HUES64 (cell line): Measurements from ENCODE around the gene EYS.
"Not testable (repeated sequence)": the region's sequence is repeated elsewhere in the genome, so short reads cannot be mapped to it uniquely, and the experiment has no call there.

Source experiments
- H3K27ac ChIP-seq: 2 replicates; pipeline ENCODE4 v1.7.0; 2013; ENCODE audit warnings: low read depth, low read length, inconsistent platforms
- H3K27me3 ChIP-seq: 2 replicates; pipeline ENCODE4 v1.6.1; 2013; ENCODE audit warnings: mild to moderate bottlenecking, low read length; ENCODE audit not compliant: insufficient read depth
- H3K36me3 ChIP-seq: 2 replicates; pipeline ENCODE4 v1.6.1; 2013; ENCODE audit warnings: mild to moderate bottlenecking, low read length; ENCODE audit not compliant: insufficient read depth
- H3K4me1 ChIP-seq: 2 replicates; pipeline ENCODE4 v1.6.1; 2013; ENCODE audit warnings: mild to moderate bottlenecking, low read length, moderate library complexity; ENCODE audit not compliant: insufficient read depth
- H3K4me3 ChIP-seq: 2 replicates; pipeline ENCODE4 v1.5.1; 2013; ENCODE audit warnings: mild to moderate bottlenecking, low read length, moderate library complexity
- H3K9ac ChIP-seq: 2 replicates; pipeline ENCODE4 v1.6.1; 2013; ENCODE audit warnings: mild to moderate bottlenecking, low read depth, low read length
- H3K9me3 ChIP-seq: 2 replicates; pipeline ENCODE4 v1.6.1; 2013; ENCODE audit warnings: low read depth, low read length; ENCODE audit not compliant: insufficient read depth
- WGBS: fragments of 150-250, 120-280 bp; methylation state at CpG from one replicate; pipeline ENCODE4 v1.1.7; 2013; ENCODE audit warnings: missing lambda C conversion rate; 5-methylcytosine and 5-hydroxymethylcytosine counted together

The EYS gene

DNA sequence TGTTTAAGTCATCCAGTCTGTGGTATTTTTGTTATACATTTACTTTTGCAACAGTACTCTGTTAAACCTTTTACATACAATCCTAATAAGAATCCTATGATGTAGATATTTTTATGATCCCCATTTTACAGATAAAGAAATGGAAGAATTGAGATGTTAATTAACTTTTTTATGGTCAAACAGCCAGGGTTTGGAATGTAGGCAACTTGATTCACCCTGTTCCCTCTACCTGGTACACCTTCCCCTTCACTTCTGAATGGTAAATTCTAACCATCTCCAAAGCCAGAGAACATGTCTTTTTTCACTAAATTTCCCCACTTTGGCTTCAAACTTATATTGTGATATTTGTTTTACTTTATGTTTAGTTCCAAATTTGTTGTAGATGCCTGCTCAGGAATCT, 1771.3 kb downstream of the EYS start:
- H3K36me3 ChIP-seq: no peaks in the 10 kb centered on the region
- H3K4me1 ChIP-seq: peaks cover 11% of the 10 kb centered on the region
- H3K4me3 ChIP-seq: no peak overlapping the region
- H3K27ac ChIP-seq: no peak overlapping the region
- H3K9ac ChIP-seq: no peak overlapping the region
- no peaks in the 10 kb centered on the region for H3K9me3 ChIP-seq
- H3K27me3 ChIP-seq: no peaks in the 10 kb centered on the region

DNA sequence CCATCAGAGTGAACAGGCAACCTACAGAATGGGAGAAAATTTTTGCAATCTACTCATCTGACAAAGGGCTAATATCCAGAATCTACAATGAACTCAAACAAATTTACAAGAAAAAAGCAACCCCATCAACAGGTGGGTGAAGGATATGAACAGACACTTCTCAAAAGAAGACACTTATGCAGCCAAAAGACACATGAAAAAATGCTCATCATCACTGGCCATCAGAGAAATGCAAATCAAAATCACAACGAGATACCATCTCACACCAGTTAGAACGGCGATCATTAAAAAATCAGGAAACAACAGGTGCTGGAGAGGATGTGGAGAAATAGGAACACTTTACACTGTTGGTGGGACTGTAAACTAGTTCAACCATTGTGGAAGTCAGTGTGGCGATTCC, 1773.1 kb downstream of the EYS start:
- not testable (repeated sequence) for H3K27ac ChIP-seq, H3K9ac ChIP-seq, H3K27me3 ChIP-seq, H3K9me3 ChIP-seq, H3K4me3 ChIP-seq, H3K36me3 ChIP-seq
- WGBS: 100% methylated on average over 1 of the region's 4 CpGs
- peaks cover 11% of the 10 kb centered on the region for H3K4me1 ChIP-seq

DNA sequence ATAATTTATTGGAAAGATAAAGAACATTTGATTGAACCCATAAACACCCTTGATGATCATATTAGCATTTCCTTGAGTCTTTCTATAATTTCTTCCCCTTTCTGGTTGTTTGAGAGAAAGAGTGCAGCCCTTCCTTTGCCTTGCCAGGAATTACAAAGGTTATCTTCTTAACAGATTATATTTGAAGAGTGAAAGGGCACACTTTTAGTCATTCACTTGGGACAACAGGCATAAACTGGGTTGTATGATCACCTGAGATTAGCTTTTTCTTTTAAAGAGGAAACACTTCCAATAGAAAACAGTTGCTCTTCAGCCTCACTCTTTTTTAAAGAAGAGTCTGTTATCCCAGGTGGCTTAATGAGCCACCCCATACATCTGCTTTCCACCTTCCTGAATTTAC, 1776.2 kb downstream of the EYS start:
- no peak overlapping the region for H3K9ac ChIP-seq
- H3K36me3 ChIP-seq: no peaks in the 10 kb centered on the region
- H3K27ac ChIP-seq: no peak overlapping the region
- H3K9me3 ChIP-seq: no peaks in the 10 kb centered on the region
- peaks cover 7% of the 10 kb centered on the region for H3K4me1 ChIP-seq
- no peak overlapping the region for H3K4me3 ChIP-seq
- no peaks in the 10 kb centered on the region for H3K27me3 ChIP-seq

DNA sequence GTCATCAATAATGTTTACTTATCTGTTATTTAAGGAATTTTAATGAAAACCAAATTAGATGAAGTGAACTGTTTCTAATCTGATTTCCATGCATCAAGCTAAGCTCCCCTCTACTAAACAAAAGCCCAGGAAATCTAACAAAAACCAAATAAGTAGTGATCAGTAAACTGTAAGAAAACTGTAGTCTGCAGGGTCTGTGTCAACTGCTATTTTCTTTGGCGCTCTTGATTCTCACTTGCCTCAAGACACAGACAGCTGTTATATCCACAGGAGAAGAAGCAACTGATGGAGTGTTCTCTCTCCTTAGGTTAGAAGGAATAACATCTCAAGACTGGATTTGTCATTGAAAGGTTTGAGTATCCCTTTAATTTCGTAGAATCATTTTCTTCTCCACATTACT, 1777.9 kb downstream of the EYS start:
- WGBS: 92% methylated on average over 1 of the region's 2 CpGs
- Histone ChIP-seq H3K4me1 (peaks cover 7% of the 10 kb centered on the region), H3K27ac (no peak overlapping the region), H3K9me3 (no peaks in the 10 kb centered on the region), H3K36me3 (no peaks in the 10 kb centered on the region), H3K4me3 (no peak overlapping the region; the same call in 1 of the 2 replicates), H3K9ac (no peak overlapping the region), H3K27me3 (no peaks in the 10 kb centered on the region)

DNA sequence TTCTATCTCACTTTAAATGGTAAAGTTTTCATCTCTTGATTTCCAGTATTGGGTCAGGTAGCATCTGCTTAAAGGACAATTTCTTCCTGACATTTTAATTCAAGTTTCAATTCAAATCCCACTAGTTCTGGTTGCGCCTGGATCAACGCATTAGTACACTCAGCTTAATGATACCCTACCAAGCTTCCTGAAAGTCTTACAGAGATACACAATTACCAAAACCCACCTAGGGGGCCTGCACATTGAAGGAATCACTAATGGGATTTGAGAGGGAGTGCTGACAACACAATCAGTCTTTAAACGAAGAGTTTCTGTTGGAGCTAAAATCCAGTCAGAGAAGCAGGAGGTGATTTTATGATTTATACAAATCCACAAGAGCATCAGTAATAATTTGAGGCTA, 1778.4 kb downstream of the EYS start:
- H3K9ac ChIP-seq: no peak overlapping the region
- 86% methylated on average over 3 of the region's 3 CpGs for WGBS
- H3K4me1 ChIP-seq: peaks cover 7% of the 10 kb centered on the region
- H3K4me3 ChIP-seq: no peak overlapping the region
- H3K36me3 ChIP-seq: no peaks in the 10 kb centered on the region
- H3K27ac ChIP-seq: no peak overlapping the region
- H3K27me3 ChIP-seq: no peaks in the 10 kb centered on the region
- no peaks in the 10 kb centered on the region for H3K9me3 ChIP-seq

DNA sequence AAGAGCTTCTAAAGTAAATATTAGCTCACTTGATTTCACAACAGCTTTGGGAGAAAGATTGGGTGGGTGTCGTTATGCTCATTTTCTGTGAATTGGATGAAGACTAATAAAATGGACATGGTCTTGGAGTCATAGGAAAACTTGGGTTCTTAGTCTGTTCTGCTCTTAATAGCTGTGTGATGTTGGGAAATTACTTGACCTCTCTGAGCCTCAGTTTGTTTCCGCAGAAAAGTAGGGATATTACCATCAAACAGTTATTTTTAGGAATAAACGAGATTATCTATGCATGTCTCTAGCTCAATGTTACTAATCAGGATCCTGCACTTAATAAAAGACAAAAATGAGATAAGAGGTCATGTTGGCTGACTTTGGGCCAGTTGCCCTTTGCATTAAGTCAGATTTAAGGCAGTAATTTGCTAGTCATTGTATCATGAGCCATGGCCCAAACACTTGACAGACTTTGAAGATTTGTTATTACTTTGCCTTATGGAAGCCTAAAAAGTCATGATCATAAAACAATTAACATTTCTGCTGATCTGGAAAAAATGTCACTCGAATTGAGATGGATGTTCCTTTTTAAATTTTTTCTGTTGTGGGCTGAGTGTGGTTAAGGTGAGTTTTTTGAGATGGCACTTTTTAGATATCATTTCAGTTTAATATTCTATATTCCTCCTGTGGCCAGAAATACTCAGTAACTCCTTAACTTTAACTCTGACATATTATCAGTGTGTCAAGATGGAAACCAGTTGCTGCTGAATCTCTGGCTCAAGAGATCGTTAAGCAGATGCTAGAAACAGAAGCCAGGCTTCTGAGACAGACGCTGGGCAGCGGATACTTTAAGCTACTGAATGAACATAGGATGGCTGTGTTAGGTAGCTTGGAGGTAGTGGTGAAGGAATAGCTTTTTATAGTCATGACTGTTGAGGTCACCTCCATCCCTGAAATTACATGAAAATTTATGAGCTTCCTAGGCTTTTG, 1779.8 kb downstream of the EYS start:
- peaks cover 7% of the 10 kb centered on the region for H3K4me1 ChIP-seq
- H3K9ac ChIP-seq: no peak overlapping the region
- no peak overlapping the region for H3K27ac ChIP-seq
- H3K27me3 ChIP-seq: no peaks in the 10 kb centered on the region
- no peaks in the 10 kb centered on the region for H3K36me3 ChIP-seq
- H3K9me3 ChIP-seq: no peaks in the 10 kb centered on the region
- H3K4me3 ChIP-seq: no peak overlapping the region
- WGBS: 90% methylated on average over 5 of the region's 7 CpGs

DNA sequence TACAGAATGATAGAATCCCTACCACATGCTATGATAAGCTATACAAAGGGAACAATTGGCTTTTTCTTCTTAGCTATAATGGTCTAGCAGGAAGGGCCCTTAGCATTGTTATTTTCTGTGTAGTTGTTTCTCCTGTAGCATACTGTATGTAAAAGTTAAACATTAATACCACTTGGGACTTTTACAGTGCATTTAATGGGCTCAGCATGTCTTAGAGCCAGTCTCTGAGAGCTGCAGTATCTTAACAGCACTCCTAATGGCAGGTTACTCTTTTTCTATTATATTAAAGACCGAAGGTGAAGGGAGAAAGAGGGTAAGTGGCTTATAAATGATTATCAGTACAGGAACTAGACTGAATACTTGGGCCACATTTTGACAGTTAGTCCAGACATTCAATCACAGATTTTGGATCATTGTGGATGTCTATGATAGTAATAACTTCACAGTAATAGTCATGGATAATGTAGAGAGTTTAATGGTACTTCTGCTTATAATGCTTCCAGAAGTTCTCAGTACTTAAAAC, 1780.7 kb downstream of the EYS start:
- Histone ChIP-seq H3K4me3 (no peak overlapping the region), H3K27ac (no peak overlapping the region), H3K9ac (no peak overlapping the region), H3K9me3 (no peaks in the 10 kb centered on the region), H3K4me1 (peaks cover 6% of the 10 kb centered on the region), H3K36me3 (no peaks in the 10 kb centered on the region), H3K27me3 (no peaks in the 10 kb centered on the region)
- 88% methylated on average over 1 of the region's 1 CpG for WGBS

DNA sequence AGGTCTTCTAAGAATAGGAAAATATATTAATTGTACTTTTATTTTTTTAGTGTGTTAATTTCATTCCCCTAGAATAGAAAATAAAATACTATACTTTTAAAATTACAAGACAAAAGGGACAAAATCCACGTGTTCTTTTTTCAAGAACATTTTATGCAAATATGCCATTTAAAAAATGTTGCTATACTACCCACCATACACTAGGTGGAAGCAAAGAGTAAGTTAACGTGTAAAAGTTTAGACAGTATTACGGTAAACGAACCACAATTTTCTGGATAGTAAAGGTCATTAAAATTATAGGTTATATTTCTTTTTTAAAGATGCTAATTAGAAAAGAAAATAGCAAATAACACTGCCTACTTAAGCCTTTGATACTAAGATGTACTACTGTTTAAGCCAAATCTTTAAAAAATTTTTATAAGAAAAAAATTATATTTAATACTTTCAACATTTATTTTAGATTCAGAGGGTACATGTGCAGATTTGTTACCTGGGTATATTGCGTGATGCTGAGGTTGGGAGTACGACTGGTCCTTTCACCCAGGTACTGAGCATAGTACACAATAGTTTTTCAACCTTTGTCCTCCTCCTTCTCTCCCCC, 1783.8 kb downstream of the EYS start:
- 17% methylated on average over 1 of the region's 6 CpGs for WGBS
- Histone ChIP-seq H3K27me3 (no peaks in the 10 kb centered on the region), H3K9ac (no peak overlapping the region), H3K36me3 (no peaks in the 10 kb centered on the region), H3K4me3 (no peak overlapping the region), H3K27ac (no peak overlapping the region), H3K4me1 (no peaks in the 10 kb centered on the region), H3K9me3 (no peaks in the 10 kb centered on the region)

DNA sequence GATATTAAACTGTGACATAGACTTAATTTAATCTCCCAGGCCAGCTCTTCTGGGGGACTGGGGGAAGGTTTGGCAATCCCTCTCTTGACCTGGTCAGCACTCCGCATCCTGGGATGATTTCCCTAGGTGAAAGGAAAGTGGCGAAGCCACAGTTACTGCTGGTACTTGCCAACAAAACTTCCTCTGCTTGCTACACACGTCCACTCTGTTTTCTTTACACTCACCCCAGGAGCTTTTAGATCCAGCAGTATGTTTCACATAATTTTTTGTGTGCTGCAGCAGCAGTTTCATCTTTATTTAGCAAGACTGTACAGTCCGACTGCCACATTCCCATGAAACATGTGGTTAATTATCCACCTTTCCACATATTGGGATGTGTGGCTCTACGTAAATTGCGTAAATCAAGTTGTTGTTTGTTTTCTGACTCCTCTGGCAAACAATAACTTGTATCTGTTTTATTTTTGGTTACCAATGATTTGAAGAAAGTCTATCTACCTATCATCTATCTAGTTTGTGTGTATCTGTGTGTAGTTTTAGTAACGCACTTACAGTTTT, 1787.4 kb downstream of the EYS start:
- 91% methylated on average over 6 of the region's 7 CpGs for WGBS
- Histone ChIP-seq H3K9me3 (no peaks in the 10 kb centered on the region), H3K36me3 (no peaks in the 10 kb centered on the region), H3K9ac (no peak overlapping the region), H3K27me3 (no peaks in the 10 kb centered on the region), H3K4me1 (no peaks in the 10 kb centered on the region), H3K4me3 (no peak overlapping the region), H3K27ac (no peak overlapping the region)

DNA sequence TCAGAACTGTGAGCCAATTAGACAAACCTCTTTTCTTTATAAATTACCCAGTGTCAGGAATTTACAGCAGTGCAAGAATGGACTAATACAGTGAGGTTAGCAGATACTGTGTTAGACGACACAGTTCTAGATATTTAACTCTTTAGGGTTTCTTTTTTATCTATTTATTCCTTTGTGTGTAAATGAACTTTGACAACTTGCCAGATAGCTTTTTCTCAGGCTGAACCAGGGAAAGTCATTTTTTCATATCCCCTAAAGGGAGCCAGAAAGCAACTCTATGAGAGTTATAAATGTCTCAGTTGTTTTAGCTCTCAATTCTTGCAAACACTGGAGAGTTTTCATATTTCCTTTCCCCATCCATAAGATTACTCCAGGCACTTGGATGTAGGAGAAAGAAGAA, 1794.1 kb downstream of the EYS start:
- no peak overlapping the region for H3K9ac ChIP-seq
- H3K4me3 ChIP-seq: no peak overlapping the region
- no peaks in the 10 kb centered on the region for H3K27me3 ChIP-seq
- WGBS: no CpG with 5 or more reads among the region's 1 CpG
- H3K36me3 ChIP-seq: no peaks in the 10 kb centered on the region
- no peak overlapping the region for H3K27ac ChIP-seq
- H3K9me3 ChIP-seq: no peaks in the 10 kb centered on the region
- no peaks in the 10 kb centered on the region for H3K4me1 ChIP-seq

DNA sequence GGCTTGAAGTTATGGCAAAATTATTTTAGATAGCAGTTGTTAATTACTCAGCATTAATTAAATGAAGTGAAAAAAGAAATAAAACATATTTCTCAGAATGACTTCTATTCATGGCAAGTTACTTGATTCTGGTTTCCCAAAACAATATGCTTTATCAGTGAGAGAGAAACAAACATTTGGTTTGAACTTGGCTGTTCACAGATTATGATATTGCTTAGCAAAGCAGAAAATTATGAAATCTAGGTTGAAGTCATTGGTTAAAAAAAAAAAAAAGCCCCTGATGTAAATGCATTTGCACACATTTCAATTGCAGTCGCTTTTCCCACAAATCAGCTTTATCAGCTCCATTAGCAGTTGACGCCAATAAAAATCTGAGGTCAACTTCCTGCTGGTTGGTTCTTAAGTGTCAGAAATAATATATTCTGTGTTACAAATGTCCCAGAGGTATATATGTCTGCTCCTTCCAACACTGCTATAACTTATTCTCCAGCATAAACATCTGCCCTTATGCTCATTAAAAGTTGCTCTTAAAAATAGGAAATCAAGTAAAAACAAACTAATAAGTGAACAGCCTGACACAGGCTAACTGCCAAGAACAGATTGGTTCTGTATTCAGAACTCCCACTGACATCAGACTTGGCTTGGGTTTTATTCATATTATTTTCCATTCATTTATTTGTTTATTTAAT, 1796.0 kb downstream of the EYS start:
- H3K4me3 ChIP-seq: no peak overlapping the region
- no peak overlapping the region for H3K9ac ChIP-seq
- 89% methylated on average over 2 of the region's 2 CpGs for WGBS
- H3K4me1 ChIP-seq: no peaks in the 10 kb centered on the region
- no peaks in the 10 kb centered on the region for H3K36me3 ChIP-seq
- no peaks in the 10 kb centered on the region for H3K9me3 ChIP-seq
- no peak overlapping the region for H3K27ac ChIP-seq
- H3K27me3 ChIP-seq: no peaks in the 10 kb centered on the region
